Measurements from ENCODE around the gene ADGRV1. TPM values are rescaled to one million over a fixed set of nuclear protein-coding genes. Genes with fewer than 3 reads are reported as not detected.

ADGRV1 gene
- polyA plus RNA-seq, 2 of the 4 experiments (the other 2 are of a cell fraction), result 0.70 to 3.7 TPM

- TF ChIP-seq ELK1 (IDR thresholded peaks at IDR 0.05; ENCODE audit: low read depth, low read length), result no peak
- TF ChIP-seq EHMT2 (IDR thresholded peaks at IDR 0.05; ENCODE audit: low read depth), result no peak
- TF ChIP-seq CTCF (IDR thresholded peaks at IDR 0.05), result no peak
- TF ChIP-seq EP300 (IDR thresholded peaks at IDR 0.05), result no peak
Measured at GRCh38 chr5:91111473-91112238, 553.1 kb downstream of the ADGRV1 start (continued).

- no peak overlapping the region; a peak in 1 of 6 replicates for H3K27ac ChIP-seq
- TF ChIP-seq CHD2 (IDR thresholded peaks at IDR 0.05; ENCODE audit: low read length, partially characterized antibody), result no peak
- TF ChIP-seq USF2 (IDR thresholded peaks at IDR 0.05), result no peak
- no peak for TF ChIP-seq BHLHE40 (IDR thresholded peaks at IDR 0.05; ENCODE audit: low read depth, low read length)
- no peak for TF ChIP-seq RARB (CRISPR knock-in tag; IDR thresholded peaks at IDR 0.05)
- no peak for TF ChIP-seq CEBPB (IDR thresholded peaks at IDR 0.05)
- TF ChIP-seq KDM5A (IDR thresholded peaks at IDR 0.05), result no peak
- TF ChIP-seq SREBF2 (IDR thresholded peaks at IDR 0.05), result no peak
- TF ChIP-seq MAFK (IDR thresholded peaks at IDR 0.05; ENCODE audit: partially characterized antibody), result no peak
- no peak for TF ChIP-seq NR3C1 (IDR thresholded peaks at IDR 0.05)
- TF ChIP-seq ZC3H11A (IDR thresholded peaks at IDR 0.05), result no peak
- no peak for TF ChIP-seq JUN (IDR thresholded peaks at IDR 0.05)
- no peak for TF ChIP-seq HDAC2 (IDR thresholded peaks at IDR 0.05)
- H3K4me1 ChIP-seq, result no peaks in the 10 kb centered on the region
- WGBS (ENCODE audit: missing lambda C conversion rate), result 65% methylated on average over 2 of the region's 2 CpGs
- no peaks in the 10 kb centered on the region for H3K9me3 ChIP-seq
- H3K4me2 ChIP-seq, result no peak overlapping the region
- DNase-seq (ENCODE audit: low read depth in 1 of 2, low spot score in 1 of 2) (no peak), ATAC-seq (no peak), FAIRE-seq (no peak)
- POLR2A ChIA-PET, result no interaction called here
- no peak overlapping the region for H3K4me3 ChIP-seq
- CTCF ChIA-PET, result no interaction called here
Measured at GRCh38 chr5:91114658-91115057, 556.1 kb downstream of the ADGRV1 start.

- CTCF ChIA-PET, result interaction anchor here (0.7 kb wide), 1 partner anchor 34 kb away, joined by 4 read pairs; no protein-coding TSS in a partner anchor
- H3K27ac ChIP-seq, result no peak overlapping the region
- TF ChIP-seq NFE2L2 (conservative IDR thresholded peaks at IDR 0.05; ENCODE audit: low read length) (no peak), JUNB (IDR thresholded peaks at IDR 0.05) (no peak), JUN (IDR thresholded peaks at IDR 0.05) (no peak), HES2 (IDR thresholded peaks at IDR 0.05) (no peak)
- H3K4me2 ChIP-seq, result no peak overlapping the region
- DNase-seq (ENCODE audit: low read depth in 1 of 2, low spot score in 1 of 2), result no peak
- 93% methylated on average over 3 of the region's 3 CpGs for WGBS (ENCODE audit: missing lambda C conversion rate)
- no peak for FAIRE-seq
- no peak overlapping the region for H3K4me3 ChIP-seq
- no peaks in the 10 kb centered on the region for H3K4me1 ChIP-seq
- no peaks in the 10 kb centered on the region for H3K9me3 ChIP-seq
- no peak for ATAC-seq
- POLR2A ChIA-PET, result no interaction called here
Measured at GRCh38 chr5:91118354-91118753, 559.8 kb downstream of the ADGRV1 start.

- DNase-seq (ENCODE audit: low read depth in 1 of 2, low spot score in 1 of 2) (no peak), ATAC-seq (no peak), FAIRE-seq (no peak)
- no peak overlapping the region for H3K27ac ChIP-seq
- no peak overlapping the region for H3K4me3 ChIP-seq
- no peaks in the 10 kb centered on the region for H3K4me1 ChIP-seq
- POLR2A ChIA-PET, result no interaction called here
- H3K9me3 ChIP-seq, result no peaks in the 10 kb centered on the region
- no peak overlapping the region for H3K4me2 ChIP-seq
- TF ChIP-seq ZFP36 (IDR thresholded peaks at IDR 0.05; ENCODE audit: borderline replicate concordance, partially characterized antibody) (no peak), SREBF2 (IDR thresholded peaks at IDR 0.05) (no peak), E2F6 (IDR thresholded peaks at IDR 0.05; ENCODE audit: borderline replicate concordance, low read depth) (no peak), RARB (CRISPR knock-in tag; IDR thresholded peaks at IDR 0.05) (no peak), FOXS1 (CRISPR knock-in tag; IDR thresholded peaks at IDR 0.05) (no peak), SMC3 (IDR thresholded peaks at IDR 0.05) (no peak), ELK1 (IDR thresholded peaks at IDR 0.05; ENCODE audit: low read depth, low read length) (no peak), RAD21 (conservative IDR thresholded peaks at IDR 0.05 in 1 of 2, IDR thresholded peaks at IDR 0.05 in 1 of 2) (no peak)
- CTCF ChIA-PET, result interaction anchor here (0.7 kb wide), 1 partner anchor 34 kb away, joined by 4 read pairs; no protein-coding TSS in a partner anchor
Measured at GRCh38 chr5:91118796-91119195, 560.2 kb downstream of the ADGRV1 start.
